ENCODE data around the gene BAAT. TPM values are rescaled to one million over a fixed set of nuclear protein-coding genes. Genes with fewer than 3 reads are reported as not detected.

The BAAT gene
- total and polyA plus RNA-seq, 2 of the 13 experiments (the other 11 are each of a cell fraction or from before 2014, with no cell fraction given): 0.71 to 7.9 TPM

- TF ChIP-seq THAP9 (CRISPR knock-in tag; IDR thresholded peaks at IDR 0.05; ENCODE audit: borderline replicate concordance) (no peak), ZNF768 (CRISPR knock-in tag; IDR thresholded peaks at IDR 0.05) (no peak), KDM5A (IDR thresholded peaks at IDR 0.05; ENCODE audit: borderline replicate concordance, low read length) (no peak), NR2F1 (CRISPR knock-in tag; IDR thresholded peaks at IDR 0.05) (no peak), DMAP1 (CRISPR knock-in tag; IDR thresholded peaks at IDR 0.05) (no peak), ZNF24 (IDR thresholded peaks at IDR 0.05) (no peak), ARID2 (CRISPR knock-in tag; IDR thresholded peaks at IDR 0.05; ENCODE audit: borderline replicate concordance) (no peak), KDM1A (CRISPR knock-in tag; IDR thresholded peaks at IDR 0.05) (no peak), KLF15 (CRISPR knock-in tag; IDR thresholded peaks at IDR 0.05; ENCODE audit: borderline replicate concordance) (no peak), THAP11 (CRISPR knock-in tag; IDR thresholded peaks at IDR 0.05) (no peak), MTF1 (CRISPR knock-in tag; IDR thresholded peaks at IDR 0.05) (no peak), KMT2B (CRISPR knock-in tag; IDR thresholded peaks at IDR 0.05) (no peak)
- TF ChIP-seq, protein P1, sequence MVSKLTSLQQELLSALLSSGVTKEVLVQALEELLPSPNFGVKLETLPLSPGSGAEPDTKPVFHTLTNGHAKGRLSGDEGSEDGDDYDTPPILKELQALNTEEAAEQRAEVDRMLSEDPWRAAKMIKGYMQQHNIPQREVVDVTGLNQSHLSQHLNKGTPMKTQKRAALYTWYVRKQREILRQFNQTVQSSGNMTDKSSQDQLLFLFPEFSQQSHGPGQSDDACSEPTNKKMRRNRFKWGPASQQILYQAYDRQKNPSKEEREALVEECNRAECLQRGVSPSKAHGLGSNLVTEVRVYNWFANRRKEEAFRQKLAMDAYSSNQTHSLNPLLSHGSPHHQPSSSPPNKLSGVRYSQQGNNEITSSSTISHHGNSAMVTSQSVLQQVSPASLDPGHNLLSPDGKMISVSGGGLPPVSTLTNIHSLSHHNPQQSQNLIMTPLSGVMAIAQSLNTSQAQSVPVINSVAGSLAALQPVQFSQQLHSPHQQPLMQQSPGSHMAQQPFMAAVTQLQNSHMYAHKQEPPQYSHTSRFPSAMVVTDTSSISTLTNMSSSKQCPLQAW (CRISPR knock-in tag; IDR thresholded peaks at IDR 0.05): no peak
Observed at GRCh38 chr9:101400120-101400519, 15.3 kb upstream of the BAAT start (continued).

Measured in HepG2 (cell line).